Frontal cortex (tissue), 1 donor: ENCODE measurements around the gene OSBPL6. TPM values are rescaled to one million over a fixed set of nuclear protein-coding genes. Genes with fewer than 3 reads are reported as not detected.

ENCODE experiments used
- total RNA-seq: library from RNA; depleted of rRNA; stranded (reverse); fragments of >200 nt; gene quantifications from one replicate; pipeline ENCODE4 v1.2.3, GENCODE V29; 2014

OSBPL6 gene
- total RNA-seq, 1 donor from 2014 or later, result 11.4 TPM

Other genes starting within 250 kb of the OSBPL6 start
- 1.2 TPM for gene PDE11A, start 121.7 kb upstream of the OSBPL6 start, total RNA-seq
- 26.1 TPM for gene RBM45, start 82.1 kb upstream of the OSBPL6 start, total RNA-seq